ENCODE results near the gene DOCK11. TPM values are rescaled to one million over a fixed set of nuclear protein-coding genes. Genes with fewer than 3 reads are reported as not detected.

Gene DOCK11
- polyA plus RNA-seq, 3 donors = 20.8 to 39.7 (median 34.8) TPM

DNA sequence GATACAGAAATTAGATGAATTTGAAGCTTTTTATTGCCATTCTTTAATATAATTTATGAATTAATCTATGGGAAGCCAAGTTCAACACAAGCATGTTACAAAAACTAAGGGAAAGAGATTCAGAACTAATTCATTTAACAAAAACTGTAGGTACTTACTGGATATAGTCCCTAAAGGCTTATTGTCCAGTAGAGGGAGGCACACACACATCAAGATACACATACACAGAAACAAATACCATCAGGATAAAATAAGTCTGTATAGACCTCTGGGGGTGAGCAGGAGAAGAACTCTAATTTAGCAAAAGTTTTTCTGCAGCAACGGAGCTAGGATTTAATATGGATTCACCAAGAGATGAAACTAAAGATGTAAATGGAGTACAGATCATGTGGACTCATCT, 148.8 kb downstream of the DOCK11 start:
- DNase-seq = no peak
- no peaks in the 10 kb centered on the region for H4K20me1 ChIP-seq (ENCODE audit: insufficient read depth, low read length)
- Mint-ChIP-seq H3K27ac (peak overlapping the region in 1 of 7 donors; percentile 44), H3K27me3 (ENCODE audit: low read depth in 3 of 3) (peaks cover 0 to 4% (median 0%) of the 10 kb centered on the region in 3 donors), H3K9me3 (no peaks in the 10 kb centered on the region), H3K36me3 (peaks cover 41 to 45% of the 10 kb centered on the region in 2 donors), H3K4me3 (no peak overlapping the region), H3K4me1 (no peaks in the 10 kb centered on the region)
- no peak overlapping the region for H2AFZ ChIP-seq (ENCODE audit: insufficient read depth, low read depth, low read length, poor library complexity, severe bottlenecking)
- no peaks in the 10 kb centered on the region for H3K9me3 ChIP-seq (replicated peaks in 1 of 2; ENCODE audit: control insufficient read depth in 1 of 2, insufficient read depth in 1 of 2, low read length in 2 of 2)
- H3K9ac ChIP-seq (ENCODE audit: insufficient read depth, low read length, poor library complexity, severe bottlenecking) = no peak overlapping the region
- no peak overlapping the region for H3K27ac ChIP-seq (ENCODE audit: low read depth in 1 of 2, low read length in 2 of 2)
- TF ChIP-seq, protein P1, sequence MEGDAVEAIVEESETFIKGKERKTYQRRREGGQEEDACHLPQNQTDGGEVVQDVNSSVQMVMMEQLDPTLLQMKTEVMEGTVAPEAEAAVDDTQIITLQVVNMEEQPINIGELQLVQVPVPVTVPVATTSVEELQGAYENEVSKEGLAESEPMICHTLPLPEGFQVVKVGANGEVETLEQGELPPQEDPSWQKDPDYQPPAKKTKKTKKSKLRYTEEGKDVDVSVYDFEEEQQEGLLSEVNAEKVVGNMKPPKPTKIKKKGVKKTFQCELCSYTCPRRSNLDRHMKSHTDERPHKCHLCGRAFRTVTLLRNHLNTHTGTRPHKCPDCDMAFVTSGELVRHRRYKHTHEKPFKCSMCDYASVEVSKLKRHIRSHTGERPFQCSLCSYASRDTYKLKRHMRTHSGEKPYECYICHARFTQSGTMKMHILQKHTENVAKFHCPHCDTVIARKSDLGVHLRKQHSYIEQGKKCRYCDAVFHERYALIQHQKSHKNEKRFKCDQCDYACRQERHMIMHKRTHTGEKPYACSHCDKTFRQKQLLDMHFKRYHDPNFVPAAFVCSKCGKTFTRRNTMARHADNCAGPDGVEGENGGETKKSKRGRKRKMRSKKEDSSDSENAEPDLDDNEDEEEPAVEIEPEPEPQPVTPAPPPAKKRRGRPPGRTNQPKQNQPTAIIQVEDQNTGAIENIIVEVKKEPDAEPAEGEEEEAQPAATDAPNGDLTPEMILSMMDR (IDR thresholded peaks at IDR 0.05) = no peak
- WGBS (ENCODE audit: insufficient coverage) = 100% methylated on average over 1 of the region's 1 CpG
- H3K4me3 ChIP-seq (replicated peaks in 1 of 3; ENCODE audit: low read depth in 2 of 3, low read length in 3 of 3) = no peak overlapping the region
- no peaks in the 10 kb centered on the region for H3K79me2 ChIP-seq (ENCODE audit: insufficient read depth, low read length)
- no peak overlapping the region for H3K4me2 ChIP-seq (replicated peaks; ENCODE audit: extremely low read depth, low read length, poor library complexity, severe bottlenecking)
- H3K36me3 ChIP-seq (replicated peaks in 1 of 2; ENCODE audit: control insufficient read depth in 1 of 2, insufficient read depth in 2 of 2, low read length in 2 of 2) = peaks cover 48 to 63% of the 10 kb centered on the region in 2 donors
- no peaks in the 10 kb centered on the region for H3K4me1 ChIP-seq (ENCODE audit: control insufficient read depth in 1 of 2, insufficient read depth in 2 of 2, low read length in 2 of 2)
- no peaks in the 10 kb centered on the region for H3K27me3 ChIP-seq (ENCODE audit: control insufficient read depth in 2 of 2, insufficient read depth in 2 of 2, low read length in 2 of 2)
- intact Hi-C loops (cut with micrococcal nuclease) = no loop called here

DNA sequence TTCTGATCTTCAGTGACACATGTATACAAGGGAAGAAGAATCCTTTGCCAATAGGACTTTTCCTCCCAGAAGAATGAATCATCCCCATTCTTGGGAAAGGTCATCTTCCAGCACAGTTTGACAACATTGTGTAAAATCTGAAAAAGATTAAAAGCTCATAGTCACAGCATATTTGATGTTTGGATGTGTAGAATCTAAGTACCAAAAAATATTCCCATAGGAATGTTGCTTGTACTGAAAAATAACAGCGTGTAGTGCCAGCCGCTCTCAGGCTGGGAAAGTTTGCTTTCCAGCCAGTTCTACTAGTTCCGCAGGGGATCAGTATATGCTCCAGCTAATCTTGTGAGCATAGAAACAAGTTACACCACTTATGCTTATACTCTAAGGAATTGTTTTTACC, 157.1 kb downstream of the DOCK11 start:
- H3K9ac ChIP-seq (ENCODE audit: insufficient read depth, low read length, poor library complexity, severe bottlenecking) = no peak overlapping the region
- DNase-seq = no peak
- no peaks in the 10 kb centered on the region for H4K20me1 ChIP-seq (ENCODE audit: insufficient read depth, low read length)
- no peak overlapping the region for H3K4me3 ChIP-seq (replicated peaks in 1 of 3; ENCODE audit: low read depth in 2 of 3, low read length in 3 of 3)
- no peaks in the 10 kb centered on the region for H3K27me3 ChIP-seq (ENCODE audit: control insufficient read depth in 2 of 2, insufficient read depth in 2 of 2, low read length in 2 of 2)
- H3K9me3 ChIP-seq (replicated peaks in 1 of 2; ENCODE audit: control insufficient read depth in 1 of 2, insufficient read depth in 1 of 2, low read length in 2 of 2) = no peaks in the 10 kb centered on the region
- H3K79me2 ChIP-seq (ENCODE audit: insufficient read depth, low read length) = no peaks in the 10 kb centered on the region
- peaks cover 51 to 69% of the 10 kb centered on the region in 2 donors for H3K36me3 ChIP-seq (replicated peaks in 1 of 2; ENCODE audit: control insufficient read depth in 1 of 2, insufficient read depth in 2 of 2, low read length in 2 of 2)
- H3K4me2 ChIP-seq (replicated peaks; ENCODE audit: extremely low read depth, low read length, poor library complexity, severe bottlenecking) = no peak overlapping the region
- Mint-ChIP-seq H3K4me1 (peaks cover 8% of the 10 kb centered on the region), H3K27me3 (ENCODE audit: low read depth in 3 of 3) (no peaks in the 10 kb centered on the region), H3K4me3 (no peak overlapping the region), H3K27ac (no peak overlapping the region), H3K9me3 (no peaks in the 10 kb centered on the region), H3K36me3 (peaks cover 29 to 46% of the 10 kb centered on the region in 2 donors)
- no peak overlapping the region for H2AFZ ChIP-seq (ENCODE audit: insufficient read depth, low read depth, low read length, poor library complexity, severe bottlenecking)
- H3K27ac ChIP-seq (ENCODE audit: low read depth in 1 of 2, low read length in 2 of 2) = no peak overlapping the region
- intact Hi-C loops (cut with micrococcal nuclease) = no loop called here
- TF ChIP-seq, protein P1 (IDR thresholded peaks at IDR 0.05) = no peak
- WGBS (ENCODE audit: insufficient coverage) = no CpG with 5 or more reads among the region's 3 CpGs
- peaks cover 11 to 15% of the 10 kb centered on the region in 2 donors for H3K4me1 ChIP-seq (ENCODE audit: control insufficient read depth in 1 of 2, insufficient read depth in 2 of 2, low read length in 2 of 2)

All from CD14-positive monocyte (primary cell).